OCI-LY1 (cell line): ENCODE measurements around the gene ANKRD39.

Experiments used
- H2AFZ ChIP-seq: fragments of 200-600 bp; sonication (generic), shearing (Covaris generic); 2 replicates; pipeline ENCODE4 v1.6.0; 2014; ENCODE audit warnings: antibody characterized with exemption, mild to moderate bottlenecking, low read length
- H3F3A ChIP-seq: fragments of 200-600 bp; sonication (generic), shearing (Covaris generic); 2 replicates; pipeline ENCODE4 v1.6.0; 2014; ENCODE audit warnings: mild to moderate bottlenecking, antibody characterized with exemption, low read length, moderate library complexity; ENCODE audit not compliant: insufficient read depth
- H3K27ac ChIP-seq: fragments of 200-600 bp; sonication (generic); 2 replicates; pipeline ENCODE4 v1.5.1; 2014; ENCODE audit warnings: low read length, mixed run types, mild to moderate bottlenecking, low read depth; ENCODE audit not compliant: poor library complexity, severe bottlenecking
- H3K27me3 ChIP-seq: fragments of 200-600 bp; sonication (generic); 2 replicates; pipeline ENCODE4 v1.6.0; 2014; ENCODE audit warnings: antibody characterized with exemption, mild to moderate bottlenecking, low read length, moderate library complexity; ENCODE audit not compliant: insufficient read depth
- H3K36me3 ChIP-seq: fragments of 200-600 bp; sonication (generic); 2 replicates; pipeline ENCODE4 v1.6.1; 2014; ENCODE audit warnings: mild to moderate bottlenecking, antibody characterized with exemption, low read length, moderate library complexity, mixed read lengths; ENCODE audit not compliant: insufficient read depth
- H3K4me1 ChIP-seq: fragments of 200-600 bp; sonication (generic); 2 replicates; pipeline ENCODE4 v1.5.1; 2014; ENCODE audit warnings: mild to moderate bottlenecking, low read length, moderate library complexity; ENCODE audit not compliant: insufficient read depth, severe bottlenecking
- H3K4me2 ChIP-seq: fragments of 200-600 bp; sonication (generic), shearing (Covaris generic); 2 replicates; pipeline ENCODE4 v1.6.1; 2014; ENCODE audit warnings: low read length
- H3K4me3 ChIP-seq: fragments of 200-600 bp; sonication (generic); 2 replicates; pipeline ENCODE4 v1.5.1; 2014; ENCODE audit warnings: low read length, low read depth, mild to moderate bottlenecking, mixed read lengths; ENCODE audit not compliant: poor library complexity, severe bottlenecking
- H3K79me2 ChIP-seq: fragments of 200-600 bp; shearing (Covaris generic); 2 replicates; pipeline ENCODE4 v1.6.1; 2016; ENCODE audit warnings: mixed run types, low read length, mixed read lengths; ENCODE audit not compliant: insufficient read depth
- H3K9ac ChIP-seq: fragments of 200-600 bp; sonication (generic), shearing (Covaris generic); 2 replicates; pipeline ENCODE4 v1.6.1; 2014; ENCODE audit warnings: mild to moderate bottlenecking, low read length, mixed read lengths
- H3K9me2 ChIP-seq: fragments of 200-600 bp; sonication (generic), shearing (Covaris generic); 2 replicates; pipeline ENCODE4 v1.6.1; 2014; ENCODE audit warnings: low read depth, mild to moderate bottlenecking, low read length, mixed read lengths
- H3K9me3 ChIP-seq: fragments of 200-600 bp; shearing (Covaris generic); 2 replicates; pipeline ENCODE4 v1.6.1; 2014; ENCODE audit warnings: low read length, mixed read lengths
- H4K20me1 ChIP-seq: fragments of 200-600 bp; sonication (generic), shearing (Covaris generic); 2 replicates; pipeline ENCODE4 v1.6.0; 2016; ENCODE audit warnings: mild to moderate bottlenecking, low read length; ENCODE audit not compliant: insufficient read depth
- CTCF ChIP-seq: fragments of 200-600 bp; sonication (generic), shearing (Covaris generic); IDR thresholded peaks from 2 replicates; pipeline ENCODE4 v1.5.1; 2017; ENCODE audit warnings: mild to moderate bottlenecking, antibody characterized with exemption, low read length, moderate library complexity, mixed read lengths
- EZH2 ChIP-seq: fragments of 200-600 bp; sonication (generic), shearing (Covaris generic); IDR thresholded peaks from 2 replicates; pipeline ENCODE4 v1.8.0; 2017; ENCODE audit warnings: borderline replicate concordance, mixed run types, mild to moderate bottlenecking, antibody characterized with exemption, low read length, moderate library complexity, mixed read lengths

ANKRD39 gene

GRCh38 chr2:96819128-96819875 is 38.5 kb downstream of the ANKRD39 start:
- TF ChIP-seq EZH2 (no peak), CTCF (no peak)
- no peak overlapping the region for H3K27ac ChIP-seq
- no peaks in the 10 kb centered on the region for H3K27me3 ChIP-seq
- no peak overlapping the region for H2AFZ ChIP-seq
- H4K20me1 ChIP-seq = no peaks in the 10 kb centered on the region
- no peaks in the 10 kb centered on the region for H3F3A ChIP-seq
- peak overlapping the region; percentile 70 for H3K4me3 ChIP-seq
- no peaks in the 10 kb centered on the region for H3K9me2 ChIP-seq
- H3K9me3 ChIP-seq = no peaks in the 10 kb centered on the region
- H3K36me3 ChIP-seq = peaks cover 12% of the 10 kb centered on the region; the same call in 1 of the 2 replicates
- H3K4me2 ChIP-seq = peak overlapping the region; percentile 94; the same call in 1 of the 2 replicates
- no peak overlapping the region; the same call in 1 of the 2 replicates for H3K9ac ChIP-seq
- peaks cover 50% of the 10 kb centered on the region for H3K4me1 ChIP-seq
- no peaks in the 10 kb centered on the region for H3K79me2 ChIP-seq

GRCh38 chr2:96817882-96818281 is 39.9 kb downstream of the ANKRD39 start:
- peak overlapping the region; percentile 70 for H3K4me3 ChIP-seq
- H3K4me2 ChIP-seq = peak overlapping the region; percentile 94
- H3K9me2 ChIP-seq = no peaks in the 10 kb centered on the region
- H2AFZ ChIP-seq = no peak overlapping the region
- H3K4me1 ChIP-seq = peaks cover 50% of the 10 kb centered on the region
- H3K36me3 ChIP-seq = peaks cover 12% of the 10 kb centered on the region; the same call in 1 of the 2 replicates
- no peaks in the 10 kb centered on the region for H3K27me3 ChIP-seq
- H4K20me1 ChIP-seq = no peaks in the 10 kb centered on the region
- peak overlapping the region; percentile 66; the same call in 1 of the 2 replicates for H3K9ac ChIP-seq
- no peaks in the 10 kb centered on the region for H3F3A ChIP-seq
- TF ChIP-seq EZH2 (no peak), CTCF (no peak)
- no peaks in the 10 kb centered on the region for H3K9me3 ChIP-seq
- no peak overlapping the region for H3K27ac ChIP-seq
- no peaks in the 10 kb centered on the region for H3K79me2 ChIP-seq

GRCh38 chr2:96816836-96817702 is 40.7 kb downstream of the ANKRD39 start:
- no peaks in the 10 kb centered on the region for H3F3A ChIP-seq
- peak overlapping the region; percentile 94 for H3K4me2 ChIP-seq
- H3K36me3 ChIP-seq = peaks cover 12% of the 10 kb centered on the region; the same call in 1 of the 2 replicates
- no peaks in the 10 kb centered on the region for H3K9me3 ChIP-seq
- H4K20me1 ChIP-seq = no peaks in the 10 kb centered on the region
- TF ChIP-seq CTCF = no peak
- TF ChIP-seq EZH2 = no peak
- peak overlapping the region; percentile 66 for H3K9ac ChIP-seq
- H3K4me1 ChIP-seq = peaks cover 50% of the 10 kb centered on the region
- no peaks in the 10 kb centered on the region for H3K27me3 ChIP-seq
- H3K27ac ChIP-seq = no peak overlapping the region
- H2AFZ ChIP-seq = no peak overlapping the region
- no peaks in the 10 kb centered on the region for H3K9me2 ChIP-seq
- H3K4me3 ChIP-seq = peak overlapping the region; percentile 70
- no peaks in the 10 kb centered on the region for H3K79me2 ChIP-seq
